ENCODE results near the gene TMEM196. TPM values are rescaled to one million over a fixed set of nuclear protein-coding genes. Genes with fewer than 3 reads are reported as not detected.

Gene TMEM196
- polyA plus RNA-seq (ENCODE audit: insufficient read length in 10 of 10) = under 1 TPM in 8 of 10 donors, not detected in 2; 0.04 to 0.27 (median 0.15) TPM
- long read RNA-seq, donor 1 = 0 reads
- long read RNA-seq, donor 2 = 0 reads
- long read RNA-seq, donor 3 = 0 reads
- long read RNA-seq, donor 4 = 0 reads
- long read RNA-seq, donor 5 = 0 reads
- long read RNA-seq, donor 6 = 0 reads
- long read RNA-seq, donor 7 = 0 reads
- long read RNA-seq, donor 8 = 0 reads
- long read RNA-seq, donor 9 = 0 reads

GRCh38 chr7:19772841-19773760 is at the start of gene TMEM196:
Gene TMEM196, minus strand, starts transcription at chr7:19773617. Its CDS starts 921 bp downstream, at chr7:19772696.
- peak; percentile 10 to 63 (median 27) for DNase-seq

- no peak for DNase-seq
These were observed 42.7 kb upstream of the TMEM196 start for GRCh38 chr7:19816128-19816527.

- no peak for DNase-seq
These were observed 42.1 kb upstream of the TMEM196 start for GRCh38 chr7:19815546-19815945.

GRCh38 chr7:19814776-19815175 is 41.4 kb upstream of the TMEM196 start:
- peak; percentile 34 to 77 (median 59) for DNase-seq

- DNase-seq = peak in 2 of 3 donors; percentile 12 to 37
These were observed 38.0 kb upstream of the TMEM196 start for GRCh38 chr7:19811386-19811785.

- no peak for DNase-seq
These were observed 25.6 kb upstream of the TMEM196 start for GRCh38 chr7:19798986-19799385.

- DNase-seq = no peak
These were observed 10.1 kb upstream of the TMEM196 start for GRCh38 chr7:19783541-19783940.

- no peak for DNase-seq
These were observed 3.6 kb upstream of the TMEM196 start for GRCh38 chr7:19776981-19777380.

- no peak for DNase-seq
These were observed 2.2 kb upstream of the TMEM196 start for GRCh38 chr7:19775578-19775977.

GRCh38 chr7:19772306-19772705 is 1.1 kb downstream of the TMEM196 start:
- peak in 1 of 3 donors; percentile 8 for DNase-seq

- DNase-seq = peak in 1 of 3 donors; percentile 18
These were observed 10.8 kb downstream of the TMEM196 start for GRCh38 chr7:19762631-19763030.

GRCh38 chr7:19754521-19755116 is 18.8 kb downstream of the TMEM196 start:
- peak; percentile 16 to 37 (median 18) for DNase-seq

GRCh38 chr7:19752020-19752419 is 21.4 kb downstream of the TMEM196 start:
- no peak for DNase-seq

GRCh38 chr7:19749658-19750057 is 23.8 kb downstream of the TMEM196 start:
- no peak for DNase-seq

GRCh38 chr7:19747740-19748339 is 25.6 kb downstream of the TMEM196 start:
- peak; percentile 14 to 43 (median 28) for DNase-seq

- no peak for DNase-seq
These were observed 29.3 kb downstream of the TMEM196 start for GRCh38 chr7:19744075-19744474.

- peak; percentile 17 to 64 (median 46) for DNase-seq
These were observed 44.7 kb downstream of the TMEM196 start for GRCh38 chr7:19728716-19729115.

GRCh38 chr7:19725770-19726169 is 47.6 kb downstream of the TMEM196 start:
- DNase-seq = no peak

GRCh38 chr7:19715499-19715898 is 57.9 kb downstream of the TMEM196 start:
- no peak for DNase-seq

GRCh38 chr7:19713676-19714075 is 59.7 kb downstream of the TMEM196 start:
- DNase-seq = peak; percentile 31 to 63 (median 46)

GRCh38 chr7:19709249-19709578 is 64.2 kb downstream of the TMEM196 start:
- DNase-seq = no peak

All from muscle of back (tissue), 13 donors.